Uterus (tissue), 2 donors: ENCODE measurements around the gene CRYL1.

Source experiments
- CTCF ChIP-seq, 4 experiments: fragments of 200-600 bp in 2 of 4; fragments of 450-650 bp in 2 of 4; sonication (generic) in 2 of 4; IDR thresholded peaks; one replicate each; pipeline ENCODE4 v1.5.1; 2016 to 2019; ENCODE audit warnings: antibody characterized with exemption in 4 of 4, mild to moderate bottlenecking in 2 of 4, moderate library complexity in 1 of 4
- POLR2A ChIP-seq, 2 donors: fragments of 450-650 bp; IDR thresholded peaks; one replicate each; pipeline ENCODE4 v1.6.1; 2016; ENCODE audit warnings: antibody characterized with exemption in 2 of 2, mild to moderate bottlenecking in 1 of 2, moderate library complexity in 1 of 2

DNA sequence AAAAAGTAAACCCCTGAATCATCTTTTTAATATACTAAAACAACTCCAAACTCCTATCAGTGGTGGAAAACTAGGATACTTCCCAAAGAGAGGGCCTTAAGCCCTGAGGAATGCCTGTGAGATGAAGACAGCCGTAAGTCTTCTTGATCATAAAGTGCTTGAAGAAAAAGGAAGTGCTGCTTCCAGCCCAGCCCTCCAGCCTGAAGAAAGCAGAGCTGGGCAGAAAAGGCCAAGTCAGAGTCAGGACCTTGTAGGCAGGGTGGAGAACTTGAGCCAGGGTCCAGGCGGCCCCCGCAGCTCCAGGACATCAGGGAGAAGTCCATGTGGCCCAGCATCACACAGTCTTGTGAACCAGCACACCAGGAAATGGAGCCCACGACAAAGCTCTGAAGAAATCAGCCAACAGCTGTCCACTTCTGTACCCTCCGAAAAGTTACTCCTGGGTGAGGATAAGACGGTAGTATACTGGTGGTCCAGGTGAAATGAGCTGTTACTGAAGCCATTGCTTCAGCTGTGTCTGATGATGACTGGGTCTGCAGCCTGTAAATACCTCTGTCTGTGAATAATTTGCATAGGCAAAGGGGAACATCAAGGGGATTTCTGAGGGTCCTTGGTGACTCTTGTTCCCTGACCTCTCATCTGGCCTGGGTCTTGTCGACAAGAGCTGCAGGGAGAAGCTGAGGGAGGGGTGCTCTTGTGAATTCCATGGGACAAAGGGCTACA lies 18.7 kb upstream of the CRYL1 start:
- TF ChIP-seq POLR2A (IDR thresholded peaks at IDR 0.05) (no peak), CTCF (IDR thresholded peaks at IDR 0.05) (no peak)
